Stimulated activated CD4-positive, alpha-beta T cell treated with anti-CD3 and anti-CD28 coated beads, Interleukin-12 subunit alpha, Interleukin-12 subunit beta, amount 100 ng/mL, for 24 hours (primary cell): ENCODE data around the gene ARHGEF11.
"Not testable (repeated sequence)": the region's sequence is repeated elsewhere in the genome, so short reads cannot be mapped to it uniquely, and the experiment has no call there.

Experiments
- DNase-seq, 2 experiments: peaks; one replicate each; pipeline ENCODE4 v3.0.0-alpha.2; 2020; ENCODE audit warnings: low read depth in 2 of 2

ARHGEF11 gene

GRCh38 chr1:157045250-157046218, at the start of gene ARHGEF11:
ARHGEF11 (minus strand) TSS chr1:157045742; CDS start chr1:157044330, 1,412 bp downstream.
- peak in 1 of 2 experiments; percentile 34 for DNase-seq

- DNase-seq, result no peak
These were observed 49.5 kb upstream of the ARHGEF11 start for GRCh38 chr1:157095091-157095490.

GRCh38 chr1:157092831-157093230, 47.3 kb upstream of the ARHGEF11 start:
- DNase-seq, result no peak

GRCh38 chr1:157091668-157092273, 46.2 kb upstream of the ARHGEF11 start:
- no peak for DNase-seq

- DNase-seq, result no peak
These were observed 45.6 kb upstream of the ARHGEF11 start for GRCh38 chr1:157091186-157091585.

- DNase-seq, result no peak
These were observed 45.2 kb upstream of the ARHGEF11 start for GRCh38 chr1:157090771-157091170.

- DNase-seq, result peak; percentile 74 to 89
These were observed 44.7 kb upstream of the ARHGEF11 start for GRCh38 chr1:157090196-157090647.

GRCh38 chr1:157089789-157090188, 44.2 kb upstream of the ARHGEF11 start:
- DNase-seq, result no peak

- no peak for DNase-seq
These were observed 43.1 kb upstream of the ARHGEF11 start for GRCh38 chr1:157088607-157089006.

- DNase-seq, result no peak
These were observed 41.5 kb upstream of the ARHGEF11 start for GRCh38 chr1:157087030-157087429.

GRCh38 chr1:157086299-157086698, 40.8 kb upstream of the ARHGEF11 start:
- DNase-seq, result no peak

GRCh38 chr1:157085421-157085820, 39.9 kb upstream of the ARHGEF11 start:
- DNase-seq, result no peak

GRCh38 chr1:157084720-157085119, 39.2 kb upstream of the ARHGEF11 start:
- DNase-seq, result no peak

GRCh38 chr1:157081707-157082106, 36.2 kb upstream of the ARHGEF11 start:
- DNase-seq, result no peak

GRCh38 chr1:157080714-157081113, 35.2 kb upstream of the ARHGEF11 start:
- no peak for DNase-seq

GRCh38 chr1:157077394-157077793, 31.9 kb upstream of the ARHGEF11 start:
- no peak for DNase-seq

GRCh38 chr1:157073944-157074685, 28.6 kb upstream of the ARHGEF11 start:
- peak in 1 of 2 experiments; percentile 46 for DNase-seq

GRCh38 chr1:157069601-157070000, 24.1 kb upstream of the ARHGEF11 start:
- no peak for DNase-seq

- not testable (repeated sequence) for DNase-seq
These were observed 13.7 kb upstream of the ARHGEF11 start for GRCh38 chr1:157059241-157059640.

GRCh38 chr1:157056269-157056668, 10.7 kb upstream of the ARHGEF11 start:
- DNase-seq, result no peak

- DNase-seq, result not testable (repeated sequence)
These were observed 10.2 kb upstream of the ARHGEF11 start for GRCh38 chr1:157055729-157056128.

- DNase-seq, result no peak
These were observed 5.3 kb upstream of the ARHGEF11 start for GRCh38 chr1:157050836-157051235.
